ENCODE results near the gene KLC3. TPM values are rescaled to one million over a fixed set of nuclear protein-coding genes. Genes with fewer than 3 reads are reported as not detected.

Gene KLC3
- total and polyA plus RNA-seq, 2 donors (not counting 1 experiment from before 2014, with no cell fraction given) = not detected

DNA sequence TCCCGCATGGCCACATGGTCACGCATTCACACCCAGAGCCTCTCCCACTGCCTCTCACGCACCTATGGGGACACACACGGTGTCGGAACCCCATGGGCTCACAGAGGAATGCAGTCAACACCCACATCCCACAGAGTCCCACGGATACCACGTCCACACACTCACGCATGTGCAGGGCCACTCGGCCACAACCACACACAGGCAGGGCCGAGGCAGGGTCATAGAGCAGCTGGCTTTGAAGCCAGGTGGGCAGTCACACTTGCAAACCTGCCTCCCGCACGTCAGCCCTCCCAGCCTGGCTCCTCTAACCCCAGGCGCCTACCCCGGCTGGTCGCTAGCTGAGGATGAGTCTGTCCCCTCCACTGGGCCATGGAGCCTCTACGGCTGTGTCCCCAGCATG lies 21.7 kb downstream of the KLC3 start:
- Mint-ChIP-seq H3K9me3 (ENCODE audit: insufficient read depth) (no peaks in the 10 kb centered on the region), H3K27ac (no peak overlapping the region), H3K27me3 (no peaks in the 10 kb centered on the region), H3K4me1 (no peaks in the 10 kb centered on the region), H3K4me3 (no peak overlapping the region)
- no peak for TF ChIP-seq EZH2 (IDR thresholded peaks at IDR 0.05; ENCODE audit: borderline replicate concordance, insufficient read depth, low read depth, low read length, poor library complexity, severe bottlenecking)
- TF ChIP-seq CTCF (IDR thresholded peaks at IDR 0.05) = no peak
- Histone ChIP-seq H3K27ac (ENCODE audit: low read length in 2 of 2) (no peak overlapping the region), H3K4me1 (ENCODE audit: control insufficient read depth in 2 of 2, insufficient read depth in 2 of 2, low read length in 2 of 2) (no peaks in the 10 kb centered on the region), H3K27me3 (replicated peaks in 1 of 4; ENCODE audit: control extremely low read depth in 1 of 4, control insufficient read depth in 3 of 4, insufficient read depth in 4 of 4, low read length in 3 of 4) (no peaks in the 10 kb centered on the region), H3K4me2 (replicated peaks; ENCODE audit: low read depth, low read length, poor library complexity, severe bottlenecking) (no peak overlapping the region), H2AFZ (ENCODE audit: insufficient read depth, low read depth, low read length, poor library complexity, severe bottlenecking) (no peak overlapping the region), H3K36me3 (replicated peaks in 1 of 2; ENCODE audit: control extremely low read depth in 1 of 2, control insufficient read depth in 1 of 2, extremely low read depth in 1 of 2, insufficient read depth in 2 of 2, low read length in 1 of 2) (peaks cover 0 to 13% of the 10 kb centered on the region in 2 experiments), H3K9me3 (ENCODE audit: control extremely low read depth in 1 of 3, control insufficient read depth in 2 of 3, insufficient read depth in 1 of 3, low read length in 2 of 3) (no peaks in the 10 kb centered on the region), H3K4me3 (ENCODE audit: control extremely low read depth in 1 of 5, extremely low read depth in 1 of 5, insufficient read depth in 1 of 5, low read depth in 2 of 5, low read length in 4 of 5) (no peak overlapping the region), H3K9ac (ENCODE audit: low read length) (no peak overlapping the region), H3K79me2 (ENCODE audit: control insufficient read depth, insufficient read depth, low read length) (no peaks in the 10 kb centered on the region), H4K20me1 (ENCODE audit: control insufficient read depth, insufficient read depth, low read length, poor library complexity, severe bottlenecking) (no peaks in the 10 kb centered on the region)
- ChIA-PET POLR2A (no interaction called here), CTCF (no interaction called here)
- intact Hi-C loops (cut with micrococcal nuclease) = no loop called here
- DNase-seq (no peak), ATAC-seq (ENCODE audit: low read depth) (no peak)
- WGBS (ENCODE audit: insufficient coverage) = 89% methylated on average over 11 of the region's 16 CpGs

- Histone ChIP-seq H3K4me1 (ENCODE audit: control insufficient read depth in 2 of 2, insufficient read depth in 2 of 2, low read length in 2 of 2) (no peaks in the 10 kb centered on the region), H3K4me2 (replicated peaks; ENCODE audit: low read depth, low read length, poor library complexity, severe bottlenecking) (no peak overlapping the region), H3K36me3 (replicated peaks in 1 of 2; ENCODE audit: control extremely low read depth in 1 of 2, control insufficient read depth in 1 of 2, extremely low read depth in 1 of 2, insufficient read depth in 2 of 2, low read length in 1 of 2) (peaks cover 0 to 18% of the 10 kb centered on the region in 2 experiments), H3K4me3 (ENCODE audit: control extremely low read depth in 1 of 5, extremely low read depth in 1 of 5, insufficient read depth in 1 of 5, low read depth in 2 of 5, low read length in 4 of 5) (no peak overlapping the region), H2AFZ (ENCODE audit: insufficient read depth, low read depth, low read length, poor library complexity, severe bottlenecking) (no peak overlapping the region), H4K20me1 (ENCODE audit: control insufficient read depth, insufficient read depth, low read length, poor library complexity, severe bottlenecking) (no peaks in the 10 kb centered on the region), H3K9me3 (ENCODE audit: control extremely low read depth in 1 of 3, control insufficient read depth in 2 of 3, insufficient read depth in 1 of 3, low read length in 2 of 3) (no peaks in the 10 kb centered on the region), H3K9ac (ENCODE audit: low read length) (no peak overlapping the region), H3K27me3 (replicated peaks in 1 of 4; ENCODE audit: control extremely low read depth in 1 of 4, control insufficient read depth in 3 of 4, insufficient read depth in 4 of 4, low read length in 3 of 4) (no peaks in the 10 kb centered on the region), H3K79me2 (ENCODE audit: control insufficient read depth, insufficient read depth, low read length) (no peaks in the 10 kb centered on the region), H3K27ac (ENCODE audit: low read length in 2 of 2) (no peak overlapping the region)
- Mint-ChIP-seq H3K27me3 (no peaks in the 10 kb centered on the region), H3K4me3 (no peak overlapping the region), H3K27ac (no peak overlapping the region), H3K4me1 (peaks cover 1% of the 10 kb centered on the region), H3K9me3 (ENCODE audit: insufficient read depth) (no peaks in the 10 kb centered on the region)
- DNase-seq = no peak
- ATAC-seq (ENCODE audit: low read depth) = no peak
- intact Hi-C loops (cut with micrococcal nuclease) = no loop called here
- WGBS (ENCODE audit: insufficient coverage) = 98% methylated on average over 39 of the region's 44 CpGs
- POLR2A ChIA-PET = no interaction called here
- TF ChIP-seq CTCF (IDR thresholded peaks at IDR 0.05) (no peak), EZH2 (IDR thresholded peaks at IDR 0.05; ENCODE audit: borderline replicate concordance, insufficient read depth, low read depth, low read length, poor library complexity, severe bottlenecking) (no peak)
- CTCF ChIA-PET = no interaction called here
Measured at GRCh38 chr19:45363861-45364459, 23.4 kb downstream of the KLC3 start.

Data from B cell (primary cell).